ENCODE data around the gene PXT1.

DNA sequence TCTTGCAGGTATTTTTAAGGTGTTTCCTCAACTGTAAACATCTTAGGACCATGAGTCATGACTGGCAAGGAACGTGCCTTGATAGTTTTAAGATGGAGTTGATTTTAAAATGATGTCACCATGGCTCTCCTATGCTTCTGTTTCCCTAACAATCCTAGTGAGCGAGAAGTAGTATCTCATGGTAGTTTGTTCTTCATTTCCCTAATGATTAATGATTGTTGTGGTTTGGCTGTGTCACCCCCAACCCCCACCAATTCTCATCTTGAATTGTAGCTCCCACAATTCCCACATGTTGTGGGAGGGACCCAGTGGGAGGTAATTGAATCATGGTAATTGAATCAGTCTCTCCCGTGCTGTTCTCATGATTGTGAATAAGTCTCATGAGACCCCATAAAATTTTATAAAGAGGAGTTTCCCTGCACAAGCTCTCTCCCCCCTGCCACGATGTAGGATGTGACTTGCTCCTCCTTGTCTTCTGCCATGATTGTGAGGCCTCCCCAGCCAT, 89.2 kb downstream of the PXT1 start:
- TF ChIP-seq, protein P1, sequence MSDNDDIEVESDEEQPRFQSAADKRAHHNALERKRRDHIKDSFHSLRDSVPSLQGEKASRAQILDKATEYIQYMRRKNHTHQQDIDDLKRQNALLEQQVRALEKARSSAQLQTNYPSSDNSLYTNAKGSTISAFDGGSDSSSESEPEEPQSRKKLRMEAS (IDR thresholded peaks at IDR 0.05): no peak
- TF ChIP-seq, protein P2, sequence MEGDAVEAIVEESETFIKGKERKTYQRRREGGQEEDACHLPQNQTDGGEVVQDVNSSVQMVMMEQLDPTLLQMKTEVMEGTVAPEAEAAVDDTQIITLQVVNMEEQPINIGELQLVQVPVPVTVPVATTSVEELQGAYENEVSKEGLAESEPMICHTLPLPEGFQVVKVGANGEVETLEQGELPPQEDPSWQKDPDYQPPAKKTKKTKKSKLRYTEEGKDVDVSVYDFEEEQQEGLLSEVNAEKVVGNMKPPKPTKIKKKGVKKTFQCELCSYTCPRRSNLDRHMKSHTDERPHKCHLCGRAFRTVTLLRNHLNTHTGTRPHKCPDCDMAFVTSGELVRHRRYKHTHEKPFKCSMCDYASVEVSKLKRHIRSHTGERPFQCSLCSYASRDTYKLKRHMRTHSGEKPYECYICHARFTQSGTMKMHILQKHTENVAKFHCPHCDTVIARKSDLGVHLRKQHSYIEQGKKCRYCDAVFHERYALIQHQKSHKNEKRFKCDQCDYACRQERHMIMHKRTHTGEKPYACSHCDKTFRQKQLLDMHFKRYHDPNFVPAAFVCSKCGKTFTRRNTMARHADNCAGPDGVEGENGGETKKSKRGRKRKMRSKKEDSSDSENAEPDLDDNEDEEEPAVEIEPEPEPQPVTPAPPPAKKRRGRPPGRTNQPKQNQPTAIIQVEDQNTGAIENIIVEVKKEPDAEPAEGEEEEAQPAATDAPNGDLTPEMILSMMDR (IDR thresholded peaks at IDR 0.05; ENCODE audit: low read depth, low read length, missing input control): no peak
- no peak for TF ChIP-seq TAF1 (conservative IDR thresholded peaks at IDR 0.05)
- TF ChIP-seq YY1 (IDR thresholded peaks at IDR 0.05): no peak
- TF ChIP-seq RAD21 (IDR thresholded peaks at IDR 0.05): no peak
- TF ChIP-seq JUND (IDR thresholded peaks at IDR 0.05): no peak
- TF ChIP-seq EGR1 (IDR thresholded peaks at IDR 0.05; ENCODE audit: low read depth in 2 of 2): no peak
- TF ChIP-seq, protein P3, sequence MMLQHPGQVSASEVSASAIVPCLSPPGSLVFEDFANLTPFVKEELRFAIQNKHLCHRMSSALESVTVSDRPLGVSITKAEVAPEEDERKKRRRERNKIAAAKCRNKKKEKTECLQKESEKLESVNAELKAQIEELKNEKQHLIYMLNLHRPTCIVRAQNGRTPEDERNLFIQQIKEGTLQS (IDR thresholded peaks at IDR 0.05): no peak
- TF ChIP-seq GABPA (IDR thresholded peaks at IDR 0.05 in 1 of 2, conservative IDR thresholded peaks at IDR 0.05 in 1 of 2): no peak
